IPS-11a (cell line): Measurements from ENCODE around the gene CSNK1G2.

Experiments
- H3K4me3 ChIP-seq: one replicate; pipeline ENCODE4 v1.5.1; 2013; ENCODE audit warnings: low read depth, low read length, control low read depth

Gene CSNK1G2

DNA sequence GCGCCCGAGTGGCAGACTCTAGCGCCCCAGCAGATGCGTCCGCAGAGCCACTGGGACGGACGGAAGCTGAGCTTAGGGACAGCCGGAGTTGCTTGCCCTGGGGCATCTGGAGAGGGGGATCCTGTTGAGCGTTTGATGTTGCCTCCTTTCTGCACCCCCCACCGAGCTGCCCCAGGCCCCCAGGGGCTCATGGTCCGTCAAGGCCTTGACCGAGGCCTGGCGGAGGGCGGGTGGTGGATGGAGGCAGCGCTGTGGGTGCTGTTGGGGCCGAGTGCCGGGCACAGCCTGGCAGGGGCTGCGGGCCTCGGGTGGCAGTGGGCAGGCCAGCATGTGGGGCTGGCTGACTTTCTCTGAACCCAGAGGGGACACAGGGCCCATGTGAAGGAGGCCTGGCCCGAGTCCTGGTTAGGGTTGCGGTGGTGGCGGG is 2.7 kb downstream of the CSNK1G2 start:
- no peak overlapping the region for H3K4me3 ChIP-seq

DNA sequence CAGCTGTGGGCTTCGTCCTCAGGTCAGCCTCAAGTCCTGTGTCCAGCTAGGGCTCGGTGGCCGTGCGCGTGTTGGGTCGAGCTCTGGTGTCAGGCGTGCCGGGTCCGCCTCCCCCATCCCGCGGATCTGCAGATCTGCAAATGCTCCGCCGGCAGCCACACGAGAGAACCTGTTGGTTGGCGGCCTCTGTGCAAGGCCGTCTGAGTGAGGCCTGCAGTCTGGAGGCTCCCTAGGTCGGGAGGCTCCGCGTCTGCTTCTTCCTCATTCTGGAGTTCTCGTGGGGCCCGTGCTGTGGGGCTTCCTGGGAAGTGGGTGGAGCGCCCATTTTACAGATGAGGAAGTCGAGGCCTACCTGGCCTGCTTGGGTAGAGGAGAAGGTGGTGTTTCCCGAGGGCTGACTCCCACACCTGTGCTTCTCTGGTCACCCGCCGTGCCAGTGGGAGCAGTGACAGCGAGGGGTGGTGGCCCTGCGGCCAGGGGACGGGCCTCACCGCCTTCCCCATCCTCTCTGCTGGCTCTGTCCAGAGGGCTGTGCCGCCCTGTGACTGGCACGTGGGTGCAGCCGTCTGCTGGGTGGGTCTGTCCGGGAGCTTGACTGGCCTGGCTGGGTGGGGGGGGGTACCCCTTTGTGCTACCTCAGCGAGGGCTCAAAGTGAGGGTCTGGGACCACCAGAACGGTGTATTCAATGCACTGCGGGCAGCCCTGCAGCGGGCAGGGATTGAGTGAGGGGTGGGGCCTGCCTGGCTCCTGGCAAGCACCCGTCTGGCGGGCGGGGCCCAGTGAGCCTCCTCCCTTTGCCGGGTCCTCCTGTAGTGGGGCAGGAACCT is 3.3 kb downstream of the CSNK1G2 start:
- no peak overlapping the region for H3K4me3 ChIP-seq

DNA sequence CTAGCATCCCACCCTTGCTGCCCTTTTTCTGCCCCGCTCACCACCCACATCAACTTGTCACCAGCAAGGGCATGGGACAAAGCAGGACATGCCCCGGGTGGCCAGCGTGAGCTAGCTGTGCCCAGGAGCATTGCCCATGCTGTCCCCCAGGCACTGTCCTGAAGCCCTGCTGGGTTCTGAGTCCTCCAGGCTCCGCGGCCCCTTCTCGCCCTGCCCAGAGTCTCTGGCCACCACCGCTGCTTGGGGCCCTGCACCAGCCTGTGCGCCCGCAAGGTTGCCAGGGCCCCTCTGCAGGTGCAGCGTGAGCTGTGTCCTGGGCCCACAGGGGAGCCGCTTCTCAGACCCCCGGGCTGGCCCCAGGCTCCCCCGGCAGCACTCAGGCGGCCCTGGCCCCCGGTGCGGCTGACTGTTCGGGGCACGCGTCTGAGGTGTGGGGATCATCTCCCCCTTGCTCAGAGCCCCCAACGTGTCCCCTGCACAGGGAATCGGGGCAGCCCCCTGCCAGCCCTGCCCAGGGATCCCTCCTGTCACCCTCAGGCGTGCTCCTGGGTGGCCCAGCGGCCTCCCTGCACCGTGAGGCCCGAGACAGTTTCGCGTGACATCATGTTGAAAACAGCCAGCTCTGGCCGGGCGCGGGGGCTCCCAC is 4.1 kb downstream of the CSNK1G2 start:
- H3K4me3 ChIP-seq: no peak overlapping the region

DNA sequence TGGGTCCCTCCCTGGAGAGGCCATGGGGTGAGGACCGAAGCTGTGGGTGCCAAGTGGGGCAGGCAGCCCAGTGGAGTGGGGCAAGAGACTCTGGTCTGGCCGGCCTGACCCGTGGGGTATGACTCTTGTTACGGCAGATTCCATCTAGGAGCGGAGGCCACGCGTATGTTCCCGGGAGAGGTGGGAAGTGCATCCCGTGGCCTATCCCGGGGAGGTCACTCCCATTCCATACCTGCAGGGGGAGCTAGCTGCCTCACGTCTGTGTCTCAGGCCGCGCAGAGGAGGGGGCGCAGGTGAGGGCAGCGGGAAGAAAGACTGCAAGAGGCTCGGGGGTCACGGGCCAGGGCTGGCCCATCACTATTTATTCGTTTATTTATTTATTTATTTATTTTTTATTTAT is 4.9 kb downstream of the CSNK1G2 start:
- no peak overlapping the region for H3K4me3 ChIP-seq

DNA sequence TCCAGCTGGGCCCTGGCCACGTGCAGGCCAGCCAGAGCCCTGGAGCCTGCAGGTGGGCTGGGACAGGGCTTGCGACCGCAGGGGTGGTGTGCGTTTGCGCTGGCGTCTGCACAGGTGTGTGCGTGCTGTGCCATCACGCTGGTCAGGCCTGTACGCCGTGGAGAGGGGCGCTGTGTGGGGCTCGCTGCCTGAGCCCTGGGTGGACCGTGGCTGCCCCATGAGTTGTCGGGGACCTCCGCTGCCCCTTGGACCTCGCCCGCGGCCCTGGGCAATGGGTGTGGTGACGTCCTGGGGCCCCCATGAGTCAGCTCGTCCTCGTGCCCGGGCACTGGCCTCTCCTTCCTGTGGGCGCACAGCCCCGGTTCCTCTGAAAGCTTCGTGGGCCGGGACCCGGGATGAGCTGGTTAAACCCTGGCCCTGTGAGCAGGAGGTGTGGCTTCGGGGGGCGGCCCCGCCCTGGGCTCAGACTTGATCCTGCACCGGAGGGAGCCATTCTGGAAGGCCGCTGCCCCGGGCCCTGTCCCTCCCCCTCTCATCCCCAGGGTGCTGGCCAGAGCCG is 6.8 kb downstream of the CSNK1G2 start:
- H3K4me3 ChIP-seq: no peak overlapping the region

DNA sequence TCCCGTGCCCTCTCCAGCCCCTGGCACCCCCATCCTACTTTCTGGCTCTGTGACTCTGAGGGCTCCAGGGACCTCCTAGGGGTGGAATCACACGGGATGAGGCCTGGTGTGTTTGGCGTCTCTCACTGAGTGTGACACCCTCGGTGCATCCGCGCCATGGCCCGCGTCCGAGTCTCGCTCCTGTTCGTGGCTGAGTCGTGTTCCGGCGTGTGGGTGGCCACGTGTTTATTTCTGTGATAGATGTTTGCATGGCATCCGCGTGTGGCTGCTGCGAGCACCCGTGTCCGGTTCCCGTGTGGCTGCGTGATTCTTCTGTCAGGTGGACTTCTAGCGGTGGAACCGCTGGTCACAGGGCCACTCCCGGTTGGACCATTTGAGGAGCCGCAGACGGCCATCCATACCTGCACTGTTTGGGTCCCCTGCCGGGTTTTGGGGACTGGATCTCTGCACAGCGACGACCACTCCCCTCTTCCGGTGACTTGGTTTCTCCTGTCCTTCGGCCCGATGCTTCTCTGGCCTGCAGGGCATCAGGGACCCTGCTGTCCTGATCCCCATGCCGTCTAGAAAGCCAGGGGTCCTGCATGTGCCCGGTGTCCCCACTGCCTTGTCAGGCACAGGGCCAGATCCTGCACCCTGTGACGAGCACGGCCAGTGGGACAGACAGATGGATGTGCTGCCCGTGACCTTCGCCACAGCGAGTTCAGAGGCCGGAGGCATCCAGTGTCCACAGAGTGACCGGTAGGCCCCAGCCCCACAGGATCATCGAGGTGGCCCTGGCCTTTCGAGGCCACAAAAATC is 8.5 kb downstream of the CSNK1G2 start:
- no peak overlapping the region for H3K4me3 ChIP-seq

DNA sequence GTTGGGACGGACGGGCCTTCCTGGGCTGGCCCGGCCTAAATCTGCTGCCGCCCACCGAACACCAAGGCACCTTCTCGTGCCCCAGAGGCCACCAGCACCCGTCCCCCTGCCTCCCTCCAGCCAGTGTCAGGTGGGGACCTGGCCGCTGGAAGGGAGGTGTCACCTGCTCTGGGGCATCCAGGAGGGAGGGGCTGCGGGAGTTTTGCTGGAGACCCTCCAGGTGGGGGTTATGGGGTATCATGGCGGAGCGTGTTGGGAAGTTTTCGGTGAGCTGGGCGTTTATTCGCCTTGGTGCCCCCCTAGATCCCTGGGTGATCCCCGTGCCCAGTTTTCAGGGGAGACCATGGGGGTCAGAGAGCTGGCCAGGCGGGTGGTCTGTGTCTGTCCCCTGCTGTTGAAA is 9.7 kb downstream of the CSNK1G2 start:
- no peak overlapping the region for H3K4me3 ChIP-seq

DNA sequence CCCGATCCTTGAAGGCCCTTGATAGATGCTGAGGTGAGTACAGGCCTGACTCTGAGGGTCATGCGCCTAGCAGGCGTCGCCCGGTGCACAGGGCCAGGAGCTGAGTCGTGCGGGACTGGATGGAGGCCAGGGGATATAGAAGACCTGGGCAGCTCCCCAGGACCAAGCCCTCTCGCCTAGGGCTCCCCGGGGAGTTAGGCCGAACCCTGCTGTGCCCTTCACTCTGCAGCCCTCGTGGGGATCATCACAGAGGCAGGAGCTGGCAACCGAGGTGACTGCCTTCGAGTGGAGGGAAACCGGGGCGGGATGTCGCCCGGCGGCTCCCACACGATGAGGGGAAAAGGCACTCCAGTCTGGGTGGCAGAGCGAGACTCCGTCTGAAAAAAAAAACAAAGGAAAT is 11.7 kb downstream of the CSNK1G2 start:
- no peak overlapping the region for H3K4me3 ChIP-seq

DNA sequence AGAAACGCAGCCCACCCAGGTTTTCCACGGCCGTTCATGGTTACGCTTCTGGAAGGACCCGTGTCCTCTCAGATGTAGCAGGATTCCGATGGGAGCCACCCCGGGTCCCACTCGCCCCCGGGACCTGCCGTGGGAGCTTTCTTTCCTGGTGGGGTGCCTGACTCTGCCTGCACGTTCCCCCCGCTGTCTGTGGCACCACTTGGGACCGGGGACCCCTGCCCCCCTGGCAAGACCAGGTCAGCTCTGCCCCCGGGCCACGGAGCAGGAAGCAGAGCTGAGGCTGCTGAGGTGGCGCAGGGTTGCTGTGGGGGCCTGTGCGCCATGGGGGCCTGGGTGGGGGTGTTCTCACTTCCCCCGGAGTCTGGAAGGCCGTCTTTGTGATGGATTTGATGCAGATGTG is 12.1 kb downstream of the CSNK1G2 start:
- no peak overlapping the region for H3K4me3 ChIP-seq

DNA sequence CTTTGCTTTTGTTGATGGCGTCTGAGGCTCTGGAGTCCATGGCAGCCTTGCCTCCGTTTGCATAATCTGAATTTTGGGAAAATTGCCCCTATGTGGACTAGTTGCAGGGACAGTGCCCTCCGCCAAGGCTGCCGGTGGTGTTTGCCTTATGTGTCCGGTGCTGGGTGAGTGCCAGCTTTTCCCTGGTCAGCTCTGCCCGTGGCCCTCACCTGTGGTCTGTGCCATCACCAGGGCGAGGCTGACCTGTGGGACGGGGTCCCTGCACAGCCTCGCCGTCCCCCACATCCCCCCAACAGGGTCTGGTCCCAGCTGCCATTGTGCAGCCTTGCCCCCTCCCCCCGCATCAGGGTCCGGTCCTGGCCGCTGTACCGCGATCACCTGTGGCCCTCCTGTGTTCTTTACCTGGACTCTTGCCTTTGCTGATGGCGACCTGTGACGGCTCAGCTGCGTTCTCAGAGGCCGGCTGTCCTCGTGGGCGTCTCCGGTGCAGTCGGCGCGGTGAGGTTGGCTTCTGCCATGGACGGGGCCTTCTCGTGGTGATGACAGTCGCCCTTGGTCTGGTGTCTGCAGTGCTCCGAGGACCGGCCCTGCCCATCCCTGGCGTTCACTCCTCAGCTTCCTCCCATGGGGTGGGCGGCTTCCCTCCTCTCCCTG is 12.6 kb downstream of the CSNK1G2 start:
- no peak overlapping the region for H3K4me3 ChIP-seq

DNA sequence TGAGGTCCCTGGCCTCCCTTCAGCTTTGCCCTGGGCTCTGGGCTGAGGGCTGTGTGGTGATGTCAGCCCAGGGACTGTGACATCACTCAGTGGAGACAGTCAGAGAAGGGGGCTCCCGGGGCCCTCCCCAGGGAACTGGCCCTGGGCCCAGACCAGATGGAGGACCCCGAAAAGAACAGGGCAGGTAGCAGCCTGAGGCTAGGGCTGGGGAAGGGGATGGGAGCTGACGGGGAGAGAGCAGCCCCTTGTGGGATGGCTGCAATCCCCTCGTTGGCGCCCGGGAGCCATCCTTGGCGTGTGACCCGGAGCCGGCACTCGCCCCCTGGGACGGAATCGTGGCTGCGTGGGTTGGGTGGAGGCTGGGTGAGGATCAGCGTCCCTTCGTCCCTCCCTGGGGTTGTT is 13.6 kb downstream of the CSNK1G2 start:
- H3K4me3 ChIP-seq: no peak overlapping the region

DNA sequence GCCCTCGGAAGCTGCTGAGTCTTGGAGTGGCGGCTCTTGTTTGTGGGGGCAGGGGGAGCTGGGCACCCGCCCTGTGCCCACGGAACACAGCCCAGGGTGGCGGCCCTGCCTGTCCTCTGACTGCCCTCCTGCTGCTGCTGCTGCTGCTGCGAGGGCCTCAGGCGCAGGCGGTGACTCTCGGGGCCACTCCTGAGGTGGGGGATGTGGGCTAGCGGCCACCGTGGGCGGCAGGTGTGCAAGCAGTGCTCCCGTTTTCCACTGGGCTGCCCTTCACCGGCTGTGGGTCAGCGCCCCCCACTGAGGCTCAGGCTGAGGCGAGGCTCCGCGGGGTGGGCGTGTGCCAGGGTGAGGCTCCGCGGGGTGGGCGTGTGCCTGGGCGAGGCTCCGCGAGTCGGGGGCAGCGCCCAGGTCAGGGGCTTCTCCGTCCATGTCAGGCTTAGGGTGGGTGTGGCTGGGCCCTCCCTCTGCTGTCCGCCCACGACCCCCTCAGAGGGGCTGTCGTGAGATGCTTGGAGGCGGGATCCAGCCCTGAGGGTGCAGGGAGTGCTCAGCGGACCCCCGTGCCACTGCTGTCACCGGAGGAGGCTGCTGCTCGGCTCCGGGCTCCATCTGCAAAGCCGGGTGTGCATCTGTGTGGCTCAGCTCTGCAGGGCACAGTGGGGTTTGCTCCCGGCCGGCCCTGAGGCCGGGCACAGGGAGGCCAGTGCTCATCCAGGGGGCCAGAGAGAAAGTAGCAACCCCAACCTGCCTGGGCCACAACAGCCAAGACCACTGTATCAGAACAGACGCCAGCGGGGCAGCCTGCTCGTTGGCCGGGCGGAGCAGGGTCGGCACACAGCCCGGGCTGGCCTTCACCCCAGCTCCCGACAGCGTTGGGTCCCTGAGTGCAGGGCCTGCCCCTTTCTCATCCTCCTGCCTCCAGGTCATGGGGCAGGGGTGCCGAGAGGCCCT is 14.5 kb downstream of the CSNK1G2 start:
- no peak overlapping the region for H3K4me3 ChIP-seq

DNA sequence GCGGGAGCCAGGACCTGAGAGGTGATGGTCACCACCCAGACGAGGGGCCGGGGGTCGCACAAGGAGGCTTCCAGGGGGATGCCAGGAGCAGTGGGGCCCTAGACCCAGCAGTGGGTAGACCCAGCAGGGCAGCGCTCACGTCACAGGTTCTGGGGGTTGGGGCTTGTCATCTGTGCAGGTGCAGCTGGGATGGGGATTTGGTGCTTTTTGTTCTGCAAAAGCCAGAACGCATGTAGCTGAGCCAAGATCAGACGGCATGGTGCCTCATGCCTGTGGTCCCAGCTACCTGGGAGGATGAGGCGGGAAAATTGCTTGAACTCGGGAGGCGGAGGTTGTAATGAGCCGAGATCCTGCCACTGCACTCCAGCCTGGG is 15.1 kb downstream of the CSNK1G2 start:
- H3K4me3 ChIP-seq: no peak overlapping the region

DNA sequence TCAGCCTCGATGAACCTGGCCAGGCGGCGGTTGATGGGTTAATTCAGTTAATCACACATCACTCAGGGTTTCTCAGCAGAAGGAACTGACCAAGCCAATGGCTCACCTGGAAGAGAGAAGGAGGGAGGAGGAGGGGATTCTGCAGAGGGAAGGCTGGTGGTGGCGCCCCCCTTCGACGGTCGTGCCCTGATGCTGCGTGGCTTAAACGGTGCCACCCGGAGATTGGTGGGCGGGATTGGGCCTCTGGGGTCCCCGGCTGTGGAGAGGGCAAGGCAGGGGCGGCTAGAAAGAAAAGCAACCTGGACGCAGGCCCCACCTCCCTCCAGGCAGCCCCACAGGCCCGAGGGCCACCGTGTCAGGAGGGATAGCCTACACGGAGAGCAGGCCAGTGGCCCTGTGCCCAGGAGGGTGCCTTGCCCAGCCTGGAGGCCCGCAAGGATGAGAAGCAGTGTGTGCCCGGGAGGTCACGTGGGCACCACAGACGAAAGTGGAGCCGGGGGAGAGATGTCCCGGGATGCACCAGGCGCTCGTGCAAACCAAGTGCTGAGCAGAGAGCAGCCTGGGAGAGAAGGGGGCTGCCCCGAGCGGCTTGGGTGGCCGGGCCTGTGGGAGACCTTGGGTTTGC is 16.0 kb downstream of the CSNK1G2 start:
- no peak overlapping the region for H3K4me3 ChIP-seq

DNA sequence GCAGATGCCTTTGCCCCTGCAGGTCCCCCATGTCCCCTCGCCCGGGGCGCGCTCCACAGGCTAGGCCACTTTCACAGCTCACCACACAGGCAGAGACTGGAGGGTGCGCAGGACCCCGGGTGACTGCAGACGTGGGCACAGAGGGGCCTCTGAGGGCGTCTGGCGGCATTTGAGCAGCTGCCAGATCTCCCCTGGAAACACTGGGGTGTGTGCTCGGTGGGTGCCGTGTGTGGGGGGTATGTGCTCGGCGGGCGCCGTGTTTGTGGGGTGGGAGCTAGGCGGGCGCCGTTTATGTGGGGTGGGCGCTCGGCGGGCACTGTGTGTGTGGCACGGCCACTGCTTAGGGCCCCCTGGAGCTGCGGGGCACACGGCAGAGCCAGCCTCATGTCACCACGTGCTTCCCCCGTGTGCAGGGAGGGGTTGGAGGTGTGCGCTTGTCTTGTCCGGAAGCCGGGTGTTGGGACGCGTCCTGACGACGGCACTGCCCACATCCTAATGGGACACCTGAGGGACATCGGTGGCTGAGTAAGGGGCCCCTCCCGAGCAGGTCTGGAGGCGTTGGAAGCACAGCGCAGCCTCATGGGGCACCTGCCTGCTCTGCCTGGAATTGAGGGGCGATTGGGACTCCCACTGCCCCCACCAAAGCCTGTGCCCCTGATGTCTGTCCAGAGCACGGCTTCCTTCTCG is 16.7 kb downstream of the CSNK1G2 start:
- H3K4me3 ChIP-seq: no peak overlapping the region

DNA sequence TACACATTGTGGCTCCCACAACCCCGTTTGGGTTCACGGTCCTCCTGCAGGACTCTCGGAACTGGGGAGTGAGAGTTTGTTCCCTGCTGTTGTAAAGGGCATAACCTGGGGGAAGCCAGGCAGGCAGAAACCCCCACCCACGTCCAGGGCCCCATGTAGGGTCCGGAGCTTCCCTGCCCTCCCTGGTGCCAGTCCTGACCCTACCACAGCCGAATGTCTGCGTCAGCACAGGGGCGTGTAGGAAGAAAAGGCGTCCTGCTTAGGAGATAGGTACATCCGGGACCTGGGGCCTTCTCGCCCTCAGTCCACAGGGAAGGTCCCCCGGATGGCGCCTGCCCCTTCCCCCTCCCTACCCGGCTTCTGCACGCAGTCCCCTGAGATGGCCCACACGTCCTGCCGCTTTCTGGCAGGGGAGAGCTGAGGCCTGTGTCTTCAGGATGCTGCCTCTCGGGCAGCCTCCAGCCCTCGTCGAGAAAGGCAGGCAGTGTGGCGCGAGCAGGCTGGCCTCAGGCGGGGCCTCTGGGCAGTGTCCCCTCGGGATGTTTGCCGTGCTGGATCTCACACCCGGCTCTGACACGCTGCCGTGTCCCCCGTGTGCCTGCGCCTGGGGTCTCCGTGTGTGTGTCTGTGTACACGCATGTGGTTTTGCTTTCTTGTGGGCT is 19.1 kb downstream of the CSNK1G2 start:
- H3K4me3 ChIP-seq: no peak overlapping the region

DNA sequence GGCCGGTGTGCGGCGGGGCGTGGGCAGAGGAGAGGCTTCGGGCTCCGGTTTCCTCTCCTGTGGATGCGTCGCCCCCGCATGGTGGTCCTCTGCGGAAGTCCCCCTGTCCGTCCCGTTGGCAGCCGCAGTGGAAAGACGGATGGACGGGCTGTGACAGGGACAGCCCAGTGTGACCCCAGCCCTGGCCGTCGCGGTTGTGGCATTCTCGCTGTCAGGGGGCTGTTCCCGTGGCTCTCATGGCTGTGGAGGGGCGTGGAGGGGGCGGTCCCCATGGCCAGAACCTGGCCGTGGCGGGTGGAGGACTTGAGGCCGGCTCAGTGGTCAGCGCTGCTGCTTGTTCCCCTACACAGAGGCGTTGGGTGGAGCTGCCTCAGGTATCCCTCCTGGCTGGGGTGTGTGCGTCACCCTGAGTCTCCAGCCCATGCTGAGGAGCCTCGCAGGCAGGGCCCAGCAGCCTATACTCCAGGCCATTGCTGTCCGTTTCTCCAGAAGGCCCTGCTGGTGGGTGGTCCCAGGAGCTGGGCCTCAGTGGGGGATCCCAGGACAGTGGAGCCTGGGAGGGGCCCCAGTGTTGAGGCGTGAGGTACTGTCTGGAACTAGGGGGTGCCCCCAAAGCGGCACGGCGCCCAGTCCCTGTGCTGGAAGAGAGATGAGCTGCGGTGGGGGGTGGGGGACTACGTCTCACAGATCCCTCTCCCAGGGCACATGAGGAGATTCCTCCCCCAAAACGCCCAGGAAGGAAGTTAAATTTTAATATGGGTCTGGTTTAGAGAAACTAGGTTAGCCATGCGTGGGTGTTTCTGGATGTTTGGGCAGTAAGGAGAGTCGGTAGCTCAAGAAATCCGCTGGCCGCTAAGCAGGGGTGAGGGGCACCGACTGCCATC is 20.3 kb downstream of the CSNK1G2 start:
- H3K4me3 ChIP-seq: no peak overlapping the region
